ENCODE measurements around the gene FGD6. TPM values are rescaled to one million over a fixed set of nuclear protein-coding genes. Genes with fewer than 3 reads are reported as not detected.
"Not testable (repeated sequence)": the region's sequence is repeated elsewhere in the genome, so short reads cannot be mapped to it uniquely, and the experiment has no call there.

Gene FGD6
- polyA plus RNA-seq, 3 donors from 2014 or later = 0.23 to 1.0 TPM; not detected in 1

DNA sequence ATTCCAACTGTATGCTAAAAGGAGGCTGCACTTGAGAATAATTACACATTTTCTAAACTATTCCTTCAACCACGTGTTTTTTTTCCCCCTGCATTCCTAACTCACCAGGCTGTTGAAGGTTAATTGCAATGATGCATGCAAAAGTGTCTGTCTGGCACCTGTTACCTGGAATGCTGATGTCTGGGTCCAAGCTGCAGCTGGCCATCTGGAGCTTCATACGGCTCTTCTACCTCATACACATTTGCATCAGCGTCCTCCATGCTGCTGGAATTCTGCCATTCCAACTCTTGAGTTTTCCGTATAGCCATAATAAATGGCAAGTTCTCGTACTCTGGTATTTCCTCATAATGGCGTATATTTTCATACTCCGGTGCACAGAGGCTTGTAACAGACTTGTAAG lies 8.6 kb downstream of the FGD6 start:
- Mint-ChIP-seq H3K27me3 (ENCODE audit: low read depth in 3 of 3) (peaks cover 0 to 5% (median 0%) of the 10 kb centered on the region in 3 donors), H3K27ac (no peak overlapping the region), H3K4me1 (no peaks in the 10 kb centered on the region), H3K36me3 (no peaks in the 10 kb centered on the region), H3K4me3 (no peak overlapping the region), H3K9me3 (no peaks in the 10 kb centered on the region)
- no peak for DNase-seq

DNA sequence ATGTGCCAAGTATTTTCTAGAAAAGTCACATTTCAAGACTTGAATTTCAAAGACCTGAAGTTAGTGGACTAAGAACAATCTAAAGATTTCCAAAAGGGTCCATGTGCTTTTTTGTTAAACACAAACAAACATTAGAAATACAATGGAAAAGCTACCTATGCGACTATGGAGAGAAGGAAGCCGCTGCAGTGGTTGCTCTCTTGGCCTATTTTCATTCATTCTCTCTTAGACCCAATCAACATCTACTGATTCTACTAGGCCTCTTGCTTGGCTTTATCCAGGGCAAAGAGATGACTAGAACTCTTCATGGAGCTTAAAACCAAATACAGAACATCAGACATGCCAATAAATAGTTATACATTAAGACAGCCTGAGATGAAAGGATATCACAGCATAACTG lies 9.9 kb downstream of the FGD6 start:
- no peaks in the 10 kb centered on the region for H3K36me3 Mint-ChIP-seq
- H3K9me3 Mint-ChIP-seq = no peaks in the 10 kb centered on the region
- H3K27ac Mint-ChIP-seq = no peak overlapping the region
- no peaks in the 10 kb centered on the region for H3K4me1 Mint-ChIP-seq
- no peak overlapping the region for H3K4me3 Mint-ChIP-seq
- H3K27me3 Mint-ChIP-seq (ENCODE audit: low read depth in 3 of 3) = peaks cover 0 to 5% (median 0%) of the 10 kb centered on the region in 3 donors
- no peak for DNase-seq

DNA sequence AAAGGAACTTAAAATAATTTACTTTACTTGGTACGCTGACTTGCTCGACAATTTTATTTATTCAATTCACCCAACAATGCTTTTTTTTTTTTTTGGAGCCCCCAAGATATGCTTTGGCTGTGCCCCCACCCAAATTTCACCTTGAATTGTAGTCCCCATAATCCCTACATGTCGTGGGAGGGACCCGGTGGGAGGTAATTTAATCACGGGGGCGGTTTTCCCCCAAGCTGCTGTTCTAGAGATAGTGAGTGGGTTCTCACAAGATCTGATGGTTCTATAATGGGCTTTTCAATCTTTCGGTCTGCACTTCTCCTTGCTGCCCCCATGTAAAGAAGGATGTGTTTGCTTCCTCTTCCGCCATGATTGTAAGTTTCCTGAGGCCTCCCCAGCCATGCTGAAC lies 10.4 kb downstream of the FGD6 start:
- no peak overlapping the region for H3K4me3 Mint-ChIP-seq
- no peaks in the 10 kb centered on the region for H3K4me1 Mint-ChIP-seq
- no peak overlapping the region for H3K27ac Mint-ChIP-seq
- no peaks in the 10 kb centered on the region for H3K9me3 Mint-ChIP-seq
- H3K27me3 Mint-ChIP-seq (ENCODE audit: low read depth in 3 of 3) = peaks cover 0 to 5% (median 0%) of the 10 kb centered on the region in 3 donors
- H3K36me3 Mint-ChIP-seq = no peaks in the 10 kb centered on the region
- DNase-seq = no peak

DNA sequence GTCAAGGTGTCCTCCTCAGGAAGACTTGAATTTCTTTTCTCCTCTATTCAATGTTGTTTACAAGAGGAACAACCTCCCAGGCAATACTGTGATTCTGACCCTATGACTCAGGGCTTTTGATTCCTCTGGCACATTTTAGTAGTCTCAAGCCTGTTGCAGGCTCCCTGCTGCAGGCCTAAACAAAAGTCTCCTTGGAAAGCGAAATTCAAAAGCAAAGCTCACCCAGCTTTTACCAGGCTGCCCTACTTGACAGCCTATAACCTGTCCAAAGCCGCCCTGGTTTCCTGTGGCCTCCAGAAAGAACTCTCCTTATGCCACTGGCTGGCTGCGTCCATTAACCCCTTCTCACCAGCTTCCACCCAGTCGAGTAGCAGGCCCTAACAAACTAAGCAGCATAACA lies 11.6 kb downstream of the FGD6 start:
- H3K36me3 Mint-ChIP-seq = no peaks in the 10 kb centered on the region
- H3K27ac Mint-ChIP-seq = no peak overlapping the region
- no peak overlapping the region for H3K4me3 Mint-ChIP-seq
- H3K9me3 Mint-ChIP-seq = no peaks in the 10 kb centered on the region
- no peak for DNase-seq
- H3K4me1 Mint-ChIP-seq = no peaks in the 10 kb centered on the region
- peaks cover 0 to 5% (median 2%) of the 10 kb centered on the region in 3 donors for H3K27me3 Mint-ChIP-seq (ENCODE audit: low read depth in 3 of 3)

DNA sequence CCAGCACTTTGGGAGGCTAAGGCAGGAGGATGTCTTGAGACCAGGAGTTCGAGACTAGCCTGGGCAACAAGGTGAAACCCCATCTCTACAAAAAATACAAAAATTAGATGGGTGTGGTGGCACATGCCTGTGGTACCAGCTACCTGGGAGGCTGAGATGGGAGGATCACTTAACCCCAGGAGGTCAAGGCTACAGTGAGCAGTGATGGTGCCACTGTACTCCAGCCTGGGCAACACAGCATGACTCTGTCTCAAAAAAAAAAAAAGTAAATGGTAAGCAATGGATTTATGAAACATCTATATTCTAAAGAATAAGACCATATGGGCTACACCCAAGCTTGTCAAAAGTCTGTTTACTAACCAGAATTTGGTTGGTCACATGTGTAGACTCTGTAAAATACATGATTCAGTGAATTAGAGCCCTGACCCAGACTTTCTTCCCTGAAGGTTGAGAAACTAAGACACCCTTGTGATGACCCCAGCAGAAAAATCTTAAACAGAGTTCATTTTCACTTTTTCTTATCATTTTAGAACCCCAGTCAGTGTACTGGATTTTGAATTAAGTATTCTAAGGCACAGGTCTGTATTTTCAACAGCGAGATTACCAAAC lies 12.1 kb downstream of the FGD6 start:
- Mint-ChIP-seq H3K4me3 (no peak overlapping the region), H3K27me3 (ENCODE audit: low read depth in 3 of 3) (peaks cover 0 to 5% (median 2%) of the 10 kb centered on the region in 3 donors), H3K9me3 (no peaks in the 10 kb centered on the region), H3K36me3 (no peaks in the 10 kb centered on the region), H3K4me1 (no peaks in the 10 kb centered on the region), H3K27ac (no peak overlapping the region)
- no peak for DNase-seq

DNA sequence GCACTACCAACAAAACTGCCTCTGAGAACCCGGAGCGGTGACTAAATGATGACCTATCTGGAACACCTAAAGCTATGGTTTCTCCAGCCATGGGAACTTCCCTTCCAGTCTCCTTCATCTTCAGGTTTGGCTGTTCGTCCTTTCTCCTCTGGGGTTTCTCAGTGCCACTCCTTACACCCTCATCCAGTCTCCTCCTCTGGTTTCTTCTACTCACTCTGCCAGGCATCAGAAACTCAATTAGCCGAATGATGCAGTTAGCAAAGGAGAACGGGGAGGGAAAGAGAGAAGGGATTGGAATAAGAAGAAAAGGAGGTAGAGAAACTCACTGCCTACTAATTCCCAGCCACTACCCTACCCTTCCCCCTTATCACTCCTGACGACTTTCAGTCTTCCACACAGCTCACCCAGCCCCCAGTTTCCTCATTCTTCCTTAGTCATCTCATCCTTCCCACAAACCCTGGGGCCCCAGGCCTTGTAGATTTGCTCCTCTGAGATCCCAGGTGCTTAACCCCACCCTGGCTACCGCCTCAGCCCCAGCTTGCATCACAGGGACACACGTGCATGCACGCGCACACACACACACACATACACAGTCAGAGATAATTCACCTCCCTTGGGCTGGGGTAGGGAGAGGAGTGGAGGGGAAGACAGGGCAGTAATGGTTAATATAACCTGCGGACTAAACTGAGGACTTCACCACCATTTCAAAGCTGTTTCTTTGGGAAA lies 13.0 kb downstream of the FGD6 start:
- Mint-ChIP-seq H3K27me3 (ENCODE audit: low read depth in 3 of 3) (peaks cover 0 to 2% (median 2%) of the 10 kb centered on the region in 3 donors), H3K36me3 (no peaks in the 10 kb centered on the region), H3K4me3 (no peak overlapping the region), H3K4me1 (no peaks in the 10 kb centered on the region), H3K9me3 (no peaks in the 10 kb centered on the region), H3K27ac (no peak overlapping the region)
- no peak for DNase-seq

DNA sequence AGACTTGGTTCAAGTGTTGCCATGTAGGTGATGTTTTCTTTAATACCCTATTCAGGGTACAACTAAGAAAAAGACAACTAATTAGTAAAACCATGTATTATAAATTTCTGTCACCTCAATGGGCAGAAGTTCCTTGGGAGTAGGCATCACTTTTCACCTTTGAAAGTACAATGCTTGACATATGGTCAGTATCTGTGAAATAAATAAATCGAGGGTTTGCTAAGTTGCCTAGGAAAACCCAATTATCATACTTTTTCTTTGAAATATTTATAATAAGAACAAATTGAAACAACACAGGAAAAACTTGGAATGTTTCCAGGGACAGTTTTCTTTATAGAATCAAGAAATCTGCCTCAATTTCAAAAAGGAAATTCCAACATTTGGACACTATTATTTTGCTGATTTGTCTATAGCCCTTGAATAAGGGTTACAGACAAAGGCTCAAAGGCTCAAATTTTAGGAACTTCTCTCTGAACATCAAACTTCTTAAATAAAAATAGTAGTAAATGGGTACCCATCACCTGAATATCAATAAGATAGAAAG lies 13.7 kb downstream of the FGD6 start:
- DNase-seq = no peak
- peak overlapping the region in 1 of 6 donors; percentile 23 for H3K27ac Mint-ChIP-seq
- no peak overlapping the region for H3K4me3 Mint-ChIP-seq
- peaks cover 0 to 2% (median 2%) of the 10 kb centered on the region in 3 donors for H3K27me3 Mint-ChIP-seq (ENCODE audit: low read depth in 3 of 3)
- no peaks in the 10 kb centered on the region for H3K4me1 Mint-ChIP-seq
- H3K36me3 Mint-ChIP-seq = no peaks in the 10 kb centered on the region
- no peaks in the 10 kb centered on the region for H3K9me3 Mint-ChIP-seq

DNA sequence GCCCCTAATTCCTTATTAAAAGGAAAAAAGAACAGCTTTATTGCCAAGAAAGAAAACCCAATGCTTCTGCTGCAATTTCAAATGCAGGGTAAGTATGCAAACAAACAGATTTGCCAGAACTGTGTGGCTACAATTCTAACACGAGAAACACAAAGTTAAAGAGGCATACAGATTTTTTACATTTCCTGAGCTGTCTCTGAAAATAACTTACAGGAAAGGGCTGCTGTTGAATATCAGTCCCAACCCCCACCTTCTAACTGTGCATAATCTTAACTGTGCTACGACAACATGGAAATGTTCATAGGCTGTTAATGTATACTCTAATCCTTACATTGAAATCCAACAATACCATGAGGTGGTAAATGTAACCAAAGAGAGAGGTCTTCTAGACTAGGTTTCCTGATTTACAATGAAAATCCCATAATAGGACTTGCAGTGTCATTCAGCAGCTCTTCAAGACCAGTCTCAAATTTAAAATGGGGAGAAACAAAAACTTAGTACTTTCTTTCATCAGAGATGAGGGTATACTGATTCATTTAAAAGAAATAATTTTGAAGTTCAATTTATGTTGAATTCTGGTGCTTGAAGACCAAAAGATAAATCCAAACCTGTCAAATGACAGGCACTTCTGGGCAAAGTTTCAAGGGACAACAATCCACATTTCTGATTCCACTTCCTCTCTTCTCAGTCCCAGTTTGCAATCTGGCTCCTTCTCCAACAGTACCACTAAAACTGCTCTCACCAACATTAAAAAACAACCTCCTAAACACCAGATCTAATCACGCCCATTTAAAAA lies 14.4 kb downstream of the FGD6 start:
- H3K4me3 Mint-ChIP-seq = no peak overlapping the region
- no peak for DNase-seq
- H3K27ac Mint-ChIP-seq = peak overlapping the region in 1 of 6 donors; percentile 23
- peaks cover 0 to 2% (median 2%) of the 10 kb centered on the region in 3 donors for H3K27me3 Mint-ChIP-seq (ENCODE audit: low read depth in 3 of 3)
- no peaks in the 10 kb centered on the region for H3K9me3 Mint-ChIP-seq
- no peaks in the 10 kb centered on the region for H3K36me3 Mint-ChIP-seq
- H3K4me1 Mint-ChIP-seq = no peaks in the 10 kb centered on the region

DNA sequence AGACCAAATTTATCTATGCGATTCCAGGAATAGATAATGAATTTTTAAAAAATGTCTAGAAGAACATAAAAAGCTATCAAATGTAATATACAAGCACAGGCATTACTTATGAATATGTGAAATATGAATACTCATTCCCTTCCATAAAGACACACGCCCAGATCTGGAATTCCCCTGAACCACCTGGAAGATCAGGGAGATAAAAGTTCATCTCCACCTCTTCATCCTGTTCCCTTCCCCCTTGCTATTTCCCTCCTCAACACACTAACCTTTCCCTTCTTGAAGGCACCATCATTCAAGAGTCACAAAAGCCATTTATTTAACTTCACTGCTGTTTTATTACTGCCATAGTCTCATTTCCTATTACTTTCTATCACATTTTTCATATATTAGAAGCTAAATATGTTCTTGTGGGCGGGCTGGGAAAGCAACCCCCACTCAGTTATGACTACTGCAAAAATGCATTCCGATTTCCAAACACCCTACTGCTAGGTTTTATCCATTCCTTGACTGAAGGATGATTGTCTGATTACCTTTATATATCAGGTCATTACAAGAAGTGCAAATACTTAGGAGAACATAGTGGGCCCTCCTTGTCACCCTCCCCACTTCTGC lies 16.1 kb downstream of the FGD6 start:
- no peak for DNase-seq
- H3K4me1 Mint-ChIP-seq = no peaks in the 10 kb centered on the region
- no peak overlapping the region for H3K4me3 Mint-ChIP-seq
- H3K9me3 Mint-ChIP-seq = no peaks in the 10 kb centered on the region
- H3K27ac Mint-ChIP-seq = no peak overlapping the region
- no peaks in the 10 kb centered on the region for H3K36me3 Mint-ChIP-seq
- peaks cover 0 to 4% (median 2%) of the 10 kb centered on the region in 3 donors for H3K27me3 Mint-ChIP-seq (ENCODE audit: low read depth in 3 of 3)

DNA sequence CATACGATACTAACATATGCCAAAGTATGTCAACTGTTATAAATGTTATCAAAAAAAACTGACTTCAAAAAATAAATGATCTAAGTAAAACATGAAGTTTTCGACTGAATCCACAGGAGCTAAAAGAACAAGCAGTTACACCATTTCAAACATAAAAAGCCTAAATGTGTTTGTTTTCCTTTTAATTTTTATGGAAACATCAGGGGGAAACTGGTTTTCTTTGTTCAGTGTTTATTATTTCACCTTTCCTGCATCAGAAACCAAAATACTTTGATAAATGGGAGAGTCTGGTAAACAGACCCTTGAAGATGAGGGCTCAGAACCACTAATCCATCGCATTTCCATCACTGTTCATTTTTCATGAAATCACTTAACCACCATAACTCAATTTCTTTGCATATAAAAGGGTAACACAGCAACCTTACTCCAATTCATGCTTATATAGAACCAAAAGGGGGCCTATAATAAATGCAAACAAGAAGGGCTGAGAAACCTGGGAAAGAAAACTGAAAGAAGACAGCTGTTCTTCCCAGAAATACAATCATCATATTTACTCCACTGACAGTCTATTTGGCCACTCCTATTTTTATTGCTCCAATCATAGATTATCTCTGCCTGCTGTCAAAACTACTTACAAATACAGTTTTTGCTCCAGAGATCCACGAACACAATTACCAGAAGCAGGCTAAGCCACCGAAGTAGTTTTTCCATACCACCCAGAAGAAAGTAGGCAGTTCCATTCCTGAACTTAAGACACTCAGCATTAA lies 17.0 kb downstream of the FGD6 start:
- H3K27ac Mint-ChIP-seq = no peak overlapping the region
- no peaks in the 10 kb centered on the region for H3K9me3 Mint-ChIP-seq
- no peaks in the 10 kb centered on the region for H3K36me3 Mint-ChIP-seq
- no peak overlapping the region for H3K4me3 Mint-ChIP-seq
- DNase-seq = no peak
- peaks cover 0 to 4% (median 2%) of the 10 kb centered on the region in 3 donors for H3K27me3 Mint-ChIP-seq (ENCODE audit: low read depth in 3 of 3)
- no peaks in the 10 kb centered on the region for H3K4me1 Mint-ChIP-seq

DNA sequence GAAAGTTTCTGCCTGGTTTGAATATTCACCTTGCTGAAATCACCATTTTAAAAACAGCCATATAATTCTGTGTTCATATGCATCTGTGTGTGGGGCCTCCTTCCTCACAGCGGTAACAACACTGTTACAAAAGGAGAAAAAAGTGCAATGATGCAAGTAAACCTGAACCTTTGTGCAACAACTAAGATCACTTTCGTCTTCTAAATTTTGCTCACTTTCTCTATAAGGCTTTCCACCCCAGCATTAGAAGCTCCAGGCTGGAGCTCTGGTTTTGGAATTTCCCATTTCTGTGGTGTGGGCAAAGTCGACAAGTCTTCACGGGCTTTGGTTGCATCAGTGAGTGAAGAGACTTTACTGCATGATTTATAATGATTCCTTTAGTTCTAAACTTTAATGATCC lies 18.4 kb downstream of the FGD6 start:
- Mint-ChIP-seq H3K27ac (no peak overlapping the region), H3K36me3 (no peaks in the 10 kb centered on the region), H3K27me3 (ENCODE audit: low read depth in 3 of 3) (peaks cover 2 to 3% (median 2%) of the 10 kb centered on the region in 3 donors), H3K9me3 (no peaks in the 10 kb centered on the region), H3K4me1 (no peaks in the 10 kb centered on the region), H3K4me3 (no peak overlapping the region)
- no peak for DNase-seq

DNA sequence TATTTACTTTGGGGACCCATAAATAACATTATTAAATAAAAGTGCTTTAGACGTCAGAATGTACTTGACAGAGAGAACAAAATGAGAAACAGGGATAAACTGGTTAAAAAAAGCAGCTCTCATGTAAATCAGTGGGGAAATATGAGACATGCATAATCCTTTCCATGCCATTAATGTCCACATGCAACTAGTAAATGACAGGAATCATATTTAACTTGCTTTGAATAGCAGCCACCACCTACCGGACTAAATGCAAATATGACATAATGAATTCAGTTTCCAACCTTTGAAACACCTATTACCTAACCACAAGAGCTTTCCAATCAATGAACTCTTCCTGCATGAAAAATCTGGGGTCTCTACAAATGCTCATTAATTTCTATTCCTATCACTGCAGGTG lies 19.6 kb downstream of the FGD6 start:
- DNase-seq = no peak
- no peak overlapping the region for H3K4me3 Mint-ChIP-seq
- no peaks in the 10 kb centered on the region for H3K9me3 Mint-ChIP-seq
- peaks cover 2 to 3% (median 2%) of the 10 kb centered on the region in 3 donors for H3K27me3 Mint-ChIP-seq (ENCODE audit: low read depth in 3 of 3)
- H3K27ac Mint-ChIP-seq = no peak overlapping the region
- no peaks in the 10 kb centered on the region for H3K4me1 Mint-ChIP-seq
- no peaks in the 10 kb centered on the region for H3K36me3 Mint-ChIP-seq

DNA sequence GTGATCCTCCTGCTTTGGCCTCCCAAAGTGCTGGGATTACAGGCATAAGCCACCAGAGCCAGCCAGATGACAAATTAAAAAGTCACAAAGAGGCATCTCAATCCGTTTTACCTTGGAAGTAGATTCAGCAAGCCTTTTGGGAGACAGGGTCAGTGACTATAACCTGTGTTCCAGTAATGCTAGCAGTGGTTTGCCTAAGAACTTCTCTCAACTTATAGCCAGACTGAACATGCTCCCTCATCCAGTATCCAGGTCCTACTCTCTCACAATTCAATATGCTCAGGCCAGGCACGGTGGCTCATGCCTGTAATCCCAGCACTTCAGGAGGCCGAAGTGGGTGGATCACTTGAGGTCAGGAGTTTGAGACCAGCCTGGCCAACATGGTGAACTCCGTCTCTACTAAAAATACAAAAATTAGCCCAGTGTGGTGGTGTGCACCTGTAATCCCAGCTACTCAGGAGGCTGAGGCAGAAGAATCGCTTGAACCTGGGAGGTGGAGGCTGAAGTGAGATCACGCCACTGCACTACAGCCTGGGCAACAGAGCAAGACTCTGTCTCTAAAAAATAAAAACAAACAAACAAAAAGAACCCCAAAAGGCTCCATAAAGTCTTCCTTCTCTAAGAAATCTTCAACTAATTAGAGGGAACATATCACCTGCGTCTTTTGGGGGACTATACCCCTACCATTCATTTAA lies 20.2 kb downstream of the FGD6 start:
- H3K4me1 Mint-ChIP-seq; H3K9me3 Mint-ChIP-seq; H3K36me3 Mint-ChIP-seq; DNase-seq; H3K4me3 Mint-ChIP-seq; H3K27me3 Mint-ChIP-seq (ENCODE audit: low read depth in 3 of 3); H3K27ac Mint-ChIP-seq: not testable (repeated sequence)
